NOMO-1 (cell line): Measurements from ENCODE around the gene MPEG1.
A peak's percentile ranks its signal among the peaks of the same experiment; 100 is the strongest.

Experiments used
- DNase-seq, 2 experiments: peaks; one replicate each; lab custom pipeline; 2025; ENCODE audit not compliant: unreplicated experiment in 2 of 2; lab: John Stamatoyannopoulos, UW

MPEG1 gene

DNA sequence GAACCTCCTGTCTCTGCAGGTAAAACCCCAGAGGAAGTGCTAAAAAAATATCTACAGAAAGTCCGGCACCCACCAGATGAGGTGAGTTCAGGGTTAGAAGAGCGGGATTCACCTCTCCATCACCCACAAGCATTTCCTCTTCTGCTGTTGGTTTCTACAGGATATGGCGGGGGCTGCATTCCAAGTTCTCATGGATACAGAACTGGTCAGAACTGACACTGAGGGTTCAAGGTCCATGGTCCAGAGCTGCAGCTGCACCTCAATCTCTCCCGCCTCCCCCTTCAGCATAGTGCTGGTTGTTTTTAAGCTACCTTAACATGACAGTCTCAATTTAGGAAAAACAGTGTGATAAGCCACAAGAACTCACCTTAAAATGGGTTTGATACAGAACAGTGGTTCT, 21.6 kb downstream of the MPEG1 start:
- DNase-seq: no peak

DNA sequence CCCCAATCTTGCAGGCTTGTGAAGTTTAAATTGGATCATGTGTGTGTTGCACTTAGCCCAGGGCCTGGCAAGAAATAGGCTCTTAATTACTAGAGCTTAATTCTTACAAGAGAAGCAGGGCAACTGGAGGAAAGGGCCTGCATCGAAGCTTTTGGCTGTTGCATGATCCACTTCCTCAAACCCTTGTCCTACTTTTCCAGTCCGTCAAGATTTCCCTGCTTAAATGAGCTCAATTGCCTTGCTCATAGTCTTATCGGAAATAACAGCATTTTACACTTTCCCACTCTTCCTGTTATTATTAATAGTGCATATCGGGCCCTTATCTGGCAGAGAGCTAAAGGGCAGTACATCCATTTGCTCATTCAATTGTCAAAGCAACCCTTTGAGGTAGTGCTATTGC, 22.7 kb downstream of the MPEG1 start:
- no peak for DNase-seq

DNA sequence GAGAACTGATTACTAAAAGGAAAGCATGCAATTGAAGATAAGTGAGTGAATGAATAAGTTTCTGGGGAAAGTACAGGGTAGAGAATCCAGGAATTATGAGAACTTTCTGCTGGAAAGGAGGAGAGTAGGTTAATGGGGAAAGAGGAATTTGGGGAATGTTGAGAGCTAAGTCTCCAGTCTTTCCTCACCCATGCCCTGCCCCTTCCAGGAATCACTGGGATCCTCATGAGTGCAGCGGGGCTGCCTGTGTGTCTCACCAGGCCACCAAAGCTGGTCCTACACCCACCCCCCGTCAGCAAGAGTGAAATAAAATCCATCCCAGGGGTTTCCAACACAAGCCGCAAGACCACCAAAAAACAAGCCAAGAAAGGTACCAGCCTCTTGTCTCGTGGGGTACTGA, 23.8 kb downstream of the MPEG1 start:
- no peak for DNase-seq

DNA sequence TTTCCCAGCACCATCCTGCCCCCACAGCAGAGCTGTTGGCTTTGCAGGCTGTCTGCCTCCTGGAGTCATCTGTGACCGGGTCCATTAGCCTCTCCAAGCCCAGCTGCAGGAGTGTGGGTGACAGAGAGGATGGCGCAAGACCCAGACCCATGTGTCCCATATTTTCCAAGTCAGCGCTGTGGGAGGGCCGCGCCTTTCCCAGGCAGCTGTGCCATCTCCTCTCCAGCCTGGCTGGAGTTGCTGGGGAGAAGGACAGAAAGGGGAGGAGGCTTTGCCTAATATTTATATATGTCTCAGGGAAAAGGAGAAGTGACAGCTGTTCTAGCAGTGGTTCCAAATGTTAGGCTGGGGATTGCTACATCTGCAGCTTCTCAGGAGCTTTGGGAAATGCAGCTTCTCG, 25.1 kb downstream of the MPEG1 start:
- peak in 1 of 2 experiments; percentile 15 for DNase-seq

DNA sequence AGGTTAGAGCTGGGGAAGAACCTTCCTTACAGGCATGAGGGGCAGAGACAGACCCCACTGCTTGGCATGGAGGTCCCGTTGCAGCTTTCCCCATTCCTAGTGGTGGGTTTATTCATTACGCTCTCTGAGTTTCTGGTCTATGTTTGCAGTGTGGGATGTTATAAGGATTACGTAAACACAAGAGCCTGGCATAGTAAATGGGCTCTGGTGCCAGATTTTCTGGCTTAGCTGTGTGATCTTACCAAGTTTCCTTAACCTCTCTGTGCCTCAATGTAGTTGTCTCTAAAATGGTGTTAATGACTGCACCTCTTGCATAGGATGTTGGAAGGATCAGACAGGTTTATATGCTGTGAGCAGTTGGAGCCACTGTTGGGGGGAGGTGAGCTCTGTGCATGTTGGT, 25.7 kb downstream of the MPEG1 start:
- no peak for DNase-seq

DNA sequence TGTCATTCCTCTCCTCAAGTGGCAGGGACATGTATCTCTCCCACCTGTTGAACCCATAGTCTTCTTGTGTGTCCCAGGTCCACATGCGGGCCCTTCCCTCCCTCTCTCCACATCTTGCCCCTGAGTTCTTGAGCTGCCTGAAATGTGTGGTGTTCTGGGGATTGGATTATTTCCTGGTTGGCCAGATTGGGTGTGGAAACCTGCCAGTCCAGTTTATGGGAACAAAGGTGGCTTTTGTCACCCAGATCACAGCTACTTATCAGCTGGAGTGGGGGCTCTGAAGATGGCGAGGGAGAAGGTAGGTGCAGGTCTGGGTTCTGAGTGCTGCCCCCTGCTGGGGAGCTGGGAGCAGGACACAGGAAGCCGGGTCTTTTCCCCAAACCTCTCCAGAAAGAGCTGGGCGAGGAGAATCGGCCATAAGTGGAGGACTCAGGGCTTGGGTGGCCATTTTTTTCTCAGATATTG, 26.6 kb downstream of the MPEG1 start:
- no peak for DNase-seq

DNA sequence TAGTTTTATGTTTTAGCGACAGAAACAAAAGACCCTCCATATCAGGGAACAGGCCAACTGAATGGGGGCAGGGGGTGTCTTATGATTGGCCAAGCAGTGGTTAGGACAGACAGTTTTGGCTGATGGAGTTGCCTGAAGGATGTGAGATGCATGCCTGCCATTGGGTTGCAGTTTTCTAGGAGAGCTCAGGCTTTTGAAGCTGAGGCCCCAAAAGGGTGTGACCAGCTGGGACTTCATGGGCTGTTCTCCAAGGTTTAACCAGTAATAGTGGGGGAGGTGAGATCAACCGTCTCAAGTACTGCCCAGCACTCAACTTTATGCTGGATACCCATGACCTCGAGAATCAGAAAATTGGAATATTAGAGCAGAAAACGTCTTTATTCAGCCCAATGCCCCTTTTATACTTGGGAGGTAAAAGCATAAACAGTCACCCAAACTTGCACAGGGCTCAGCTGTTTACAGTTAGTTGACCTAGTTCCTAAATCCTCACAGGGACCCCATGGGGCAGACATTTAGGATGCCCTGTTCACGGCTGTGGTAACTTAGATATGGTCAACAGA, 27.3 kb downstream of the MPEG1 start:
- DNase-seq: no peak

DNA sequence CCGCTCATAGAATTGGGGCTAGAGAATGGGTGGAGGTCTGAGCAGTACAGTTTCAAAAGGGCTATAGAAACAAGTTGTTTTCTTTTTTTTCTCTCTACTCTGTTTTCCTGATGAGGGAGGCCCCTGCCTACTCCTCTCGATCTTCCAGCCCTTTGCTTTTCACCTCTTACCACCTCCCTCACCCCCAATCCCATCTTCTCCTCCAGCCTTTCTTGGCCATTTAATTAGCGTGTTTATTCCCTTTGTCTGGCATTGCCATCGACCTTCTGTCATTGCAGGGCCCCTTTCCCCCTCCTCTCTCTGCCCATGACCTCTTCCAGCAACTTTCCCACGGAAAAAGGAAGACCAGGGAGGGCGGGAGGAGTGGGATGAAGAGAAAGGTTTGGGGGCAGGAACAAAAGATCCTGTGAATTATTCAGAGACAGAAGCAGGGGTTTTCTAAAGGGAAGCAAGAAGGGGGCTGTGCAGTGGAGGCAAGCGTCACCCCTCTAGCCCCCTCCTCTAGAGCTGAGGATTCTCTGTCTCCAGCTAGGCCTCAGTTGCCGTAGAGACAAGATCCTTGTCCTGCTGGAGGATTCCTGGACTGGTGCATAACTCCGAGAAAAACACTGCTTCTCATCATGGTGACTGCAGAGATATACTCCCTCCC, 27.9 kb downstream of the MPEG1 start:
- DNase-seq: no peak

DNA sequence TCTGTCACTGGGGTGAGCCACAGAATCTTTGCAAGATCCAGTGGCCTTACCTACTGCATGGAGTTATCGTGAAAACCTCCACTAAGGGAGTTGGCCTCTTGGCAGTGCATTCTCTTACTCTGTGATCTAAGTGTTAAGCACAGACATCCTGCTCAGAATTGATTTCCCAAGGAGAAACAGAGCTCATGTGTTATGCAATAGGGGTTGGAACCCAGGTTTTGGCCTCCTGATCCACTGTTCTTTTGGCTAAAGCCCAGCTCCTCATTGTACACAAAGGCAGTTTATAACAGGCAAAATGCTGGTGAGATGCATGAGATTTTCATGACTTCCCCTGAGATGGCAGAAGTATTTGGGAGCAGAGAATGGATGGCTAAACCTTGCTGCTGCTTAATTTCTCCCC, 29.0 kb downstream of the MPEG1 start:
- no peak for DNase-seq

DNA sequence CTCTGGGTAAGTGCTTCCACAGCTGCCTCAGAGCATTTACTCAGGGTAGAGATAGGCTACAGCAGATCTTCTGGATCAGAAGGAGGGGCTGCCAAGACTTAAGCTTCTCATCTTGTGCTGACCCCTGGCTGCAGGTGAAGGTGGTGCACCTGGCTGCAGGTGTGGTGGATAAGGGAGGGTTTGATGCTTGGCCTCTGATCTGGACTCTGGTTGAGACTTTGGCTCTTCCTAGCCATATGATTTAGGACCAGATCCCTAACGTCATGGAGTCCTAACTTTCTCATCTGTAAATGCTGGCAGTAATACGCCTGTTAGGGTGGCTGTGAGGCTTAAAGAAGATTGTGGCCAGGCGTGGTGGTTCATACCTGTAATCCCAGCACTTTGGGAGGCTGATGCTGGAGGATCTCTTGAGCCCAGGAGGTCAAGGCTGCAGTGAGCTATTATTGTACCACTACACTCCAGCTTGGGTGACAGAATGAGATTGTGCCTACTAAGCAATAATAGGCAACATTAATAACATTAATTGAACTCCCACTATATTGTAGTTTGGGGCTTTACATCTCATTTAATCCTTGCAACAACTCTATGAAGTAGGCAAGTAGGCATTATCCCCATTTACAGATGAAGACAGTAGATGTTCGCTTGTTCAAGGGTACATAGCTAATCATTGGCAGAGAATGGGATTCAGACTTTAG, 30.1 kb downstream of the MPEG1 start:
- no peak for DNase-seq

DNA sequence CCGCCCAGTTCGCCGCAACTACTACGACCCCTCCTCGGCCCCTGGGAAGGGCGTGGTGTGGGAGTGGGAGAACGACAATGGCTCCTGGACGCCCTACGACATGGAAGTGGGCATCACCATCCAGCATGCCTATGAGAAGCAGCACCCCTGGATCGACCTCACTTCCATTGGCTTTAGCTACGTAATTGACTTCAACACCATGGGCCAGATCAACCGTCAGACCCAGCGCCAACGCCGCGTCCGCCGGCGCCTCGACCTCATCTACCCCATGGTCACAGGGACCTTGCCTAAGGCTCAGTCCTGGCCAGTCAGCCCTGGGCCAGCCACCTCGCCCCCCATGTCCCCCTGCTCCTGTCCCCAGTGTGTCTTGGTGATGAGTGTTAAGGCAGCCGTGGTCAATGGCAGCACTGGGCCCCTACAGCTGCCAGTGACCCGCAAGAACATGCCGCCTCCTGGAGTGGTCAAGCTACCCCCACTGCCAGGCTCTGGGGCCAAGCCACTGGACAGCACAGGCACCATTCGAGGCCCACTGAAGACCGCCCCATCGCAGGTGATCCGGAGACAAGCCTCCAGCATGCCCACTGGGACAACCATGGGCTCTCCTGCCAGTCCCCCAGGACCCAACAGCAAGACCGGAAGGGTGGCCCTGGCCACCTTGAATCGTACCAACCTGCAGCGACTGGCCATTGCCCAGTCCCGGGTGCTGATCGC, 30.8 kb downstream of the MPEG1 start:
- DNase-seq: no peak

DNA sequence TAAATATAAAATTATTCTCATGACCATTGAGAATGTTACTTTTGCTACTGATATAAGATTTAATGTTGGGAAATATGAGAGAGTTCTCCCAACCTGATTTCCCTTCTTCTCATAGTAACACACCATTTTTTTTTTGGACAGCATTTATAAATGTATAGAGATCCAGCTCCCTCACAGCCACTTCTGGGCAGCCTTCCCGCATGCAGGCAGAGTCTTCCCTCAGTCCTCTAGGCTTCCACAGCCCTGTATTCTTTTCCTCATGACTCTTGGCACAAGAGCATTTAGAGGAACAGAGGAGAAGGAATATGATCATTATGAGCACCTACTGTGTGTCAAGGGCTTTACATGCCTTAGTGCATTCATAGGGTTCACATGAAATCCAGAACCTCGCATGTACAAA, 31.8 kb downstream of the MPEG1 start:
- no peak for DNase-seq

DNA sequence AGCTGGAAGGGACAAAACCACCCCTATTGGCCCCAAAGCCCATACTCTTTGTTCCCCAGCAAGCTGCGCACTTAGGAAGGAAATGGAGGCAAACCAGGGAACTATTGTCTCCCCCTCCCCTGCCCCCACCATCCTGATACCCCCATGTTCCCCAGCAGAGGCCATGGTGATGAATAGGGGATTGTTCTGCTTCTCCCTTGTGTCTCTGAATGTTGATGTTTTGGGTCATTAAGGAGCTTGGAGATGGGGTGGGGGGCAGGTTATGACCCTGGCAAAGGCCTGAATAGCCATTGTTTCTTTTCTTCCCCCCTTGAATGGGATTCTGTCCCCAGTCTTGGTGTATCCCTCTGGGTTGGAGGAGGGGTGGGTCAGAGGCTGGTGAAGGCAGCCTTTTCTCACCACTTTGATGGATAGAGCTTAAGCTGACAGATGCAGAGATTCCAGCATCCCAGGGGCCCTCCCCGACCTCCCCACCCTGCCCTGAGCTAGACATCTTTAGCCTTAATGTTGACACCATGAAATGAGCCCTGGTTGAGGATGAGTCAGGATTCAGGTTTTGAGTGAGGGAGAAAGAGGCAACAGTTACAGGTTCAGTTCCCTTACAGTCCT, 32.5 kb downstream of the MPEG1 start:
- DNase-seq: no peak

DNA sequence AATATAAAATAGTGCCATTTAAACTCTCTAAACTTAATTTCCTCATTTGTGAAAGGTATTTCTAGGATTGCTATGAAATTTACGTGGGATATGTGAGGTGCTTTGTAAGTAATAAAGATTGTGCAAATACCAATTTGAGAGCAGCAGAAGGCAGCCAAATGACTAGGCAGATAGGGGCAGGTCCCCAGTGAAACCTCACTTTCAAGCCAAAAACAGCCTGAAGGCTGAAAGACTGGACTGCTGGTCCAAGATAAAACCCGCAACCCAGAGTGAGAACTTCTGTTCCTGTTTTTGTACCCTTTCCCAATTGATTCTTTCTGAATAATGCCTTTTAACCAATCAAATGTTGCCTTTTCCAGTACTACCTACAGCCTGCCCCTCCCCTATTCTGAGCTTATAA, 33.6 kb downstream of the MPEG1 start:
- DNase-seq: no peak

DNA sequence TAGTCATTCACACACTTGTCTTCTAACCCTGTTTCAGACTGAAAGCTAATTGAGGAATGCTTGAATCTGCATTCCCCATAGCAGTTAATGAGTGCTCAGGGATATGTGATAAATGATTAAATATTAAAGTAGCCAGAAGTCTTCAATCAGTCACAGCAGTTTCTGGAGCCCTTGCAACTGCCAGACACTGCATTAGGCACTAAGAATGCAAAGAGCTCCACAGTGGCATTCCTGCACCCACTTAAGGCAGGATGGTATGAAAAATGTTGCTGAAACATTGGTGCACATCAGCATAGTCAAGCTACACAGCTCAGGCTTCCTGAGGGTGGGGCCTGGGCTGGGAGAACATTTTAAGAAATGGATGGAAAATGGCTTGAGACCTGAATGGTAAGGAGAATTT, 34.3 kb downstream of the MPEG1 start:
- no peak for DNase-seq

DNA sequence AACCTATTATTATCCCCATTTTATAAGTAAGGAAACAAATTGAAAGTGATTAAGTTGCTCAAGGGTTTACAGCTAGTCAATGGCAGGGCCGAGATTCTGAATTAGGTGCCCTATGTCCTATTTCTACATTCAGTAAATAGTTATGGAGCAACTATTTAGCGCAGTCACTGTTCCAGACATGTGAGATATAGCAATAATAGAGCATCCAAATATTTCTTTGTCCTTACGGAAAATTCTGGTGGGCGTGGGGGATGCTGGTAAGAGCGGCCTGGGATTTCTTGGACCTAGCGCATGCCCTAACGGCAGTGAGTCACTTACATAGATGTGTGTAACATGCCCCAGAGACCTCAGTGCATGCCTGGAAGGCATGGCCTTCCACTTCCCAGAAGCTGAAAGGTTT, 36.4 kb downstream of the MPEG1 start:
- no peak for DNase-seq

DNA sequence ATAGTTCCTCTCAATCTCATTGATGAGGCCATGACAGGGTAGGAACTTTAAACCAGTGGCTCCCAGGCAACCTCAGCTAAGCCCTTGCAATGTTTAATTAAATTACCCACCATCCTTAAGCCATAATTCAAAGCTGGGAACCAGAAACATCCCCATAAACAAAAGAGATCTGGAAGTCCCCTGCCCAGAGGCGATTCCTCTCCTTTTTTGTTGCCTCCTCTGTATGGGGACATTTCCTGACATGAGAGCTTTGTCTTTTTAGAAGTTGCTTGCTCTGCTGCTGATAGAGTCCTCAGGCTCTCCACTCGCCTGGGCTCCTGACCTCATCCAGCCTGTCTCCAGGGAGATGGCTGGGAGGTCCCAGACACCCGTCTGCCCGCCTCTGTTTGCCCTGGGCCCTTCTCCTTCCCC, 37.6 kb downstream of the MPEG1 start:
- no peak for DNase-seq

DNA sequence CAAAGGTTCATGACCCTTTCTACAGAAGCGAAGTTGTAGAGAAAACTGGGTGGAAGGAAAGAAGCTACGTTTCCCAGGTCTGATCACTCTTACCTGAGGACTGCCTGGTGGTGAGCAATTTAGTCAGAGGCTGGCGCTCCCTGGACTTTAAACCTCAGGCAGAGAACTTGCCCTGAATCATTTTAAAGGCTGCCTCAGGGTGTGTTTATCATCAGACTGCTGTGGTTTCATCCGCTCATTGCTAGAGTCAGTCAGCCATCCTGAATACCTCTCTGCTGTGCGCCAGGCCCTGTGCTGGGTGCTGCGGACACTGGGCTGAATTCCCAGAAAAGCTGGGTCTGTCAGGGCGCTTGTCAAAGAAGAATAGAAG, 38.1 kb downstream of the MPEG1 start:
- no peak for DNase-seq

DNA sequence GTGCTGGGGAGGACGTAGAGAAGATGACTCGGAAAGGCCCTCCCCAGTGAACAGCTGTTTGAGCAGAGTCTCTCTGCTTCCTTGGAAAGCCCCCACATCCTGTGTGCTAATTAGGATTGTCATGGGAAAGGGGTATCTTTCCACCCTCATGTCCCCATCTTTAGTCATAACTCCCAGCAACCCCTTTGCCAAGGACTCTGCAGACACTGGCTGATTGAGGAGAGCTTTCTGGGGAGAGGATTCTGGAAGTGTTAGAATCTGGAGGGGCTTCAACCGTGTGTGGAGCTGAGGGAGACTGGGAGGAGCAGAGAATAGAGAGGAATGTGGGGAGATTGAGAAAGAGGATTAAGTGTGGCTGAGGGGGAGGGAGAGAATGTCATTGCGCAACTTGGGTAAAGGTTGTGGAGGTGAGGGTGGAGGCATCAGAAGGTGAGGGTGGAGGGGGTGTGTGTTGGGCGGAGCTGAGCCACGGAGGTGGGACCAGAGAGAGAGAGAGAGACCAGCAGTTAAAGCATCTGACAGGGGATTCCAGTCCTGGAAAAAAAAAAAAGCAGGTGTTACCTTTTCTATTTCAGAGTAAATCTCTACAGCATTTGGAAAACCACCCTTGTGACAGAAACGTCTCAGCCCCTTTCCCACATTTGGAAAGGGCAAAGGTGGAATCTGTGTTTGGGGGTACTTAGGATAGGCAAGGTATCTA, 38.6 kb downstream of the MPEG1 start:
- no peak for DNase-seq

DNA sequence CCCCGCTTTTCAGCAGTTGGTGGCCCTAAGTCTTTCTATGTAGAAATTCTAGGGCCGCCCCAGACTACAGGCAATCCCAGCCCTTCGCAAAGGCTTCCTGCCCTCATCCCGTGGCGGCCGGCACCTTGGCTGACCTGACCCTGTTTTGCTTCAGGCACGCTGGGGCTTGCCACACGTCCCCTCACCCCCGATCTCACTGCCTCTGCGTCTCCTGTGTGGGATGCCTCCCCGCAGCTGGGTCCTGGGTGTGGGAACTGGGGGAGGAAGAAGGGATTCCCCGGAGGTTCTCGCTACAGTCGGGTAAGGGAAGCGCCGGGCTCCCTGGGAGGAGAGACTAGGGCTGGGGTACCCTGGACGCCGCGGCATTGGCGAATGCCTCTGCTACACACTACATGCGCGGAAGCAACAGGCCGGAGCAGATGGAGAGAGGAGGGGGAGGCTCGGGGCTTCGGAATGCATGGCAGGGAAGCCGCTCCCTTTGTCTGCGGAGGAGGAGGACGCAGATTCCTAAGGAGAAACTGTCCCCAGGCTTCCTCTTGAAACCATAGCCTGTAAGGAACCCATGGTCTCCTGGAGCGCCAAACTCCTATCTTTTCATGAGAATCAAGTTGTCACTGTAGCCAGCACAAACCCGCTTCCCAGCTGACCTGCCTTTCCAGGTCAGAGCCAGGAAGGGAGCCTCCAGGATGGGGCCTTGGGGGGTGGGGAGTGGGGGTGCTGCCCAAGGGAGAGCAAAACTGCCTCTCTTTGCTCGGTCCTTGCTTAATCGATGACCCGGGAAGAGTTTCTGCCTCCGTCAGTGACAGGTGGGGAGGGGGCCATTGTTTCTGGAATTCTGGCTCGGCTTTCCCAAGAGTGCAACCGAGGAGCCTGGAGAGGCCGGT, 39.4 kb downstream of the MPEG1 start:
- peak in 1 of 2 experiments; percentile 31 for DNase-seq
